Measurements from ENCODE around the gene YIF1A.
"Not testable (repeated sequence)": the region's sequence is repeated elsewhere in the genome, so short reads cannot be mapped to it uniquely, and the experiment has no call there.

YIF1A gene

GRCh38 chr11:66311965-66312548, 23.1 kb upstream of the YIF1A start:
- peak; percentile 98 for DNase-seq (ENCODE audit: low spot score)

GRCh38 chr11:66311470-66311964, 22.6 kb upstream of the YIF1A start:
- no peak for DNase-seq (ENCODE audit: low spot score)

- not testable (repeated sequence) for DNase-seq (ENCODE audit: low spot score)
Observed at GRCh38 chr11:66310803-66311440, 22.0 kb upstream of the YIF1A start.

GRCh38 chr11:66310324-66310723, 21.4 kb upstream of the YIF1A start:
- DNase-seq (ENCODE audit: low spot score) = no peak

- DNase-seq (ENCODE audit: low spot score) = no peak
Observed at GRCh38 chr11:66309475-66309874, 20.5 kb upstream of the YIF1A start.

- DNase-seq (ENCODE audit: low spot score) = no peak
Observed at GRCh38 chr11:66302656-66303055, 13.7 kb upstream of the YIF1A start.

GRCh38 chr11:66299186-66299585, 10.2 kb upstream of the YIF1A start:
- no peak for DNase-seq (ENCODE audit: low spot score)

- no peak for DNase-seq (ENCODE audit: low spot score)
Observed at GRCh38 chr11:66297610-66298009, 8.7 kb upstream of the YIF1A start.

- no peak for DNase-seq (ENCODE audit: low spot score)
Observed at GRCh38 chr11:66294626-66295620, 6.0 kb upstream of the YIF1A start.

GRCh38 chr11:66293777-66294625, 5.1 kb upstream of the YIF1A start:
- no peak for DNase-seq (ENCODE audit: low spot score)

- no peak for DNase-seq (ENCODE audit: low spot score)
Observed at GRCh38 chr11:66293352-66293751, 4.4 kb upstream of the YIF1A start.

- DNase-seq (ENCODE audit: low spot score) = no peak
Observed at GRCh38 chr11:66292543-66293332, 3.8 kb upstream of the YIF1A start.

- DNase-seq (ENCODE audit: low spot score) = no peak
Observed at GRCh38 chr11:66291706-66292542, 3.0 kb upstream of the YIF1A start, which contains the start of gene TMEM151A. Gene TMEM151A, plus strand, starts transcription at chr11:66291894. Its CDS starts 120 bp downstream, at chr11:66292014.

GRCh38 chr11:66291303-66291705, 2.4 kb upstream of the YIF1A start:
- no peak for DNase-seq (ENCODE audit: low spot score)

GRCh38 chr11:66290330-66290621, 1.3 kb upstream of the YIF1A start:
- DNase-seq (ENCODE audit: low spot score) = no peak

GRCh38 chr11:66289548-66290329, 796 bp upstream of the YIF1A start:
- no peak for DNase-seq (ENCODE audit: low spot score)

- DNase-seq (ENCODE audit: low spot score) = no peak
Observed at GRCh38 chr11:66287889-66288670, 863 bp downstream of the YIF1A start.

- no peak for DNase-seq (ENCODE audit: low spot score)
Observed at GRCh38 chr11:66287211-66287888, 1.6 kb downstream of the YIF1A start.
